Measurements from ENCODE around the gene MAN1A1. TPM values are rescaled to one million over a fixed set of nuclear protein-coding genes. Genes with fewer than 3 reads are reported as not detected.

MAN1A1 gene
- polyA plus RNA-seq, 2 of the 4 experiments (the other 2 are of a cell fraction), result 0.05 TPM; not detected in 1

DNA sequence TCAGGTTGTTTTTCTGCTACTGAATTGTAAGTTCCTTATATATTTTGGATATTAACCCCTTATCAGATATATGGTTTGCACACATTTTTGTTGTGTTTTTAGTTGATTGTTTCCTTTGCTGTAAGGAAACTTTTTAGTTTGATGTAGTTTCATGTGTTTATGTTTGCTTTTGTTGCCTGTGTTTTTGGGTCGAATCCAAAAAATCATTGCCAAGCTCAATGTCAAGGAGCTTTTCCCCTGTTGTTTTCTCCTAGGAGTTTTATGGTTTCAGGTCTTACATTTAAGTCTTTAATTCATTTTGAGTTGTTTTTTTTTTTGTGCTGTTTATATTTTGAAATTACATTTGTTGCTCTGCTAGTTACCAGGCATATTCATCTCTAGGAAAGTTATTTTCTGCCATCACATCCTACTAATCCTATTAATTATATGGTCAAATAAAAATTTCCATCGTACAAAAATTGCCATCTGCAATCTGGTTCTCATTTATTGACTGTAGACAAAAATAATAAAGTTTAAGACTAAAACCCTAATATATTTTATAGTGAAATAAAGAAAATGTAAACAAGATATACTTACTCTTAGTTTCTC, 167.3 kb downstream of the MAN1A1 start:
- Histone ChIP-seq H3K9me3 (no peaks in the 10 kb centered on the region), H3K4me1 (no peaks in the 10 kb centered on the region), H3K4me2 (no peak overlapping the region), H3K4me3 (no peak overlapping the region), H3K27ac (no peak overlapping the region)
- WGBS (ENCODE audit: missing lambda C conversion rate), result 3% methylated on average over 2 of the region's 2 CpGs
- ATAC-seq, result no peak
- FAIRE-seq, result no peak
- ChIA-PET CTCF (interaction anchor here (0.6 kb wide), 1 partner anchor 15 kb away, joined by 4 read pairs; no protein-coding TSS in a partner anchor), POLR2A (no interaction called here)
- DNase-seq (ENCODE audit: low read depth in 1 of 2, low spot score in 1 of 2), result no peak
- no peak for TF ChIP-seq TFCP2L1 (CRISPR knock-in tag; IDR thresholded peaks at IDR 0.05)
- TF ChIP-seq USF2 (IDR thresholded peaks at IDR 0.05), result no peak
- no peak for TF ChIP-seq KDM1A (IDR thresholded peaks at IDR 0.05; ENCODE audit: low read depth)
- TF ChIP-seq PBX3 (IDR thresholded peaks at IDR 0.05), result no peak

- 40% methylated on average over 1 of the region's 1 CpG for WGBS (ENCODE audit: missing lambda C conversion rate)
- no peak for TF ChIP-seq USF2 (IDR thresholded peaks at IDR 0.05)
- no peak for TF ChIP-seq POLR2A (IDR thresholded peaks at IDR 0.05; ENCODE audit: low read length)
- TF ChIP-seq NR3C1 (IDR thresholded peaks at IDR 0.05), result no peak
- TF ChIP-seq BHLHE40 (IDR thresholded peaks at IDR 0.05; ENCODE audit: low read depth, low read length), result no peak
- TF ChIP-seq PHF8 (IDR thresholded peaks at IDR 0.05; ENCODE audit: borderline replicate concordance, low read depth), result no peak
- no peak for TF ChIP-seq RFX5 (IDR thresholded peaks at IDR 0.05)
- no peak for TF ChIP-seq GATA3 (IDR thresholded peaks at IDR 0.05; ENCODE audit: borderline replicate concordance)
- no peak for TF ChIP-seq HES2 (IDR thresholded peaks at IDR 0.05)
- FAIRE-seq (no peak), ATAC-seq (no peak), DNase-seq (ENCODE audit: low read depth in 1 of 2, low spot score in 1 of 2) (no peak)
- H3K4me2 ChIP-seq, result no peak overlapping the region
- ChIA-PET CTCF (no interaction called here), POLR2A (no interaction called here)
- H3K4me1 ChIP-seq, result no peaks in the 10 kb centered on the region
- H3K9me3 ChIP-seq, result no peaks in the 10 kb centered on the region
- no peak overlapping the region for H3K27ac ChIP-seq
- H3K4me3 ChIP-seq, result no peak overlapping the region
Observed at GRCh38 chr6:119181046-119181445, 168.5 kb downstream of the MAN1A1 start.

GRCh38 chr6:119179842-119180241, 169.7 kb downstream of the MAN1A1 start:
- Histone ChIP-seq H3K9me3 (no peaks in the 10 kb centered on the region), H3K4me2 (no peak overlapping the region), H3K4me3 (no peak overlapping the region), H3K27ac (no peak overlapping the region), H3K4me1 (no peaks in the 10 kb centered on the region)
- CTCF ChIA-PET, result no interaction called here
- DNase-seq (ENCODE audit: low read depth in 1 of 2, low spot score in 1 of 2), result no peak
- WGBS (ENCODE audit: missing lambda C conversion rate), result 17% methylated on average over 3 of the region's 3 CpGs
- no peak for ATAC-seq
- no peak for FAIRE-seq
- POLR2A ChIA-PET, result no interaction called here
- TF ChIP-seq, protein P1, sequence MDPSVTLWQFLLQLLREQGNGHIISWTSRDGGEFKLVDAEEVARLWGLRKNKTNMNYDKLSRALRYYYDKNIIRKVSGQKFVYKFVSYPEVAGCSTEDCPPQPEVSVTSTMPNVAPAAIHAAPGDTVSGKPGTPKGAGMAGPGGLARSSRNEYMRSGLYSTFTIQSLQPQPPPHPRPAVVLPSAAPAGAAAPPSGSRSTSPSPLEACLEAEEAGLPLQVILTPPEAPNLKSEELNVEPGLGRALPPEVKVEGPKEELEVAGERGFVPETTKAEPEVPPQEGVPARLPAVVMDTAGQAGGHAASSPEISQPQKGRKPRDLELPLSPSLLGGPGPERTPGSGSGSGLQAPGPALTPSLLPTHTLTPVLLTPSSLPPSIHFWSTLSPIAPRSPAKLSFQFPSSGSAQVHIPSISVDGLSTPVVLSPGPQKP (IDR thresholded peaks at IDR 0.05; ENCODE audit: low read depth, low read length), result no peak
- no peak for TF ChIP-seq NPAS2 (CRISPR knock-in tag; IDR thresholded peaks at IDR 0.05; ENCODE audit: borderline replicate concordance)
- no peak for TF ChIP-seq RCOR1 (IDR thresholded peaks at IDR 0.05; ENCODE audit: low read depth, low read length)
- TF ChIP-seq, protein P2, sequence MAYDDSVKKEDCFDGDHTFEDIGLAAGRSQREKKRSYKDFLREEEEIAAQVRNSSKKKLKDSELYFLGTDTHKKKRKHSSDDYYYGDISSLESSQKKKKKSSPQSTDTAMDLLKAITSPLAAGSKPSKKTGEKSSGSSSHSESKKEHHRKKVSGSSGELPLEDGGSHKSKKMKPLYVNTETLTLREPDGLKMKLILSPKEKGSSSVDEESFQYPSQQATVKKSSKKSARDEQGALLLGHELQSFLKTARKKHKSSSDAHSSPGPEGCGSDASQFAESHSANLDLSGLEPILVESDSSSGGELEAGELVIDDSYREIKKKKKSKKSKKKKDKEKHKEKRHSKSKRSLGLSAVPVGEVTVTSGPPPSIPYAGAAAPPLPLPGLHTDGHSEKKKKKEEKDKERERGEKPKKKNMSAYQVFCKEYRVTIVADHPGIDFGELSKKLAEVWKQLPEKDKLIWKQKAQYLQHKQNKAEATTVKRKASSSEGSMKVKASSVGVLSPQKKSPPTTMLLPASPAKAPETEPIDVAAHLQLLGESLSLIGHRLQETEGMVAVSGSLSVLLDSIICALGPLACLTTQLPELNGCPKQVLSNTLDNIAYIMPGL (CRISPR knock-in tag; IDR thresholded peaks at IDR 0.05; ENCODE audit: borderline replicate concordance), result no peak
- TF ChIP-seq TP53 (CRISPR knock-in tag; IDR thresholded peaks at IDR 0.05), result no peak
- TF ChIP-seq ZC3H11A (IDR thresholded peaks at IDR 0.05), result no peak
- TF ChIP-seq EHF (CRISPR knock-in tag; IDR thresholded peaks at IDR 0.05), result no peak
- no peak for TF ChIP-seq MAZ (IDR thresholded peaks at IDR 0.05; ENCODE audit: borderline replicate concordance, low read depth, low read length)
- TF ChIP-seq EP300 (IDR thresholded peaks at IDR 0.05), result no peak
- TF ChIP-seq CBX8 (IDR thresholded peaks at IDR 0.05), result no peak
- no peak for TF ChIP-seq REST (IDR thresholded peaks at IDR 0.05)
- TF ChIP-seq SMC3 (IDR thresholded peaks at IDR 0.05), result no peak
- no peak for TF ChIP-seq PHF8 (IDR thresholded peaks at IDR 0.05; ENCODE audit: borderline replicate concordance, low read depth)
- TF ChIP-seq ESRRA (IDR thresholded peaks at IDR 0.05; ENCODE audit: borderline replicate concordance, low read length), result no peak
- TF ChIP-seq GATA3 (IDR thresholded peaks at IDR 0.05; ENCODE audit: borderline replicate concordance), result no peak
- no peak for TF ChIP-seq HEYL (CRISPR knock-in tag; IDR thresholded peaks at IDR 0.05)
